Testis (tissue), 3 donors: ENCODE data around the gene ARPC5. TPM values are rescaled to one million over a fixed set of nuclear protein-coding genes. Genes with fewer than 3 reads are reported as not detected.

Experiments
- DNase-seq: peaks from one replicate; pipeline ENCODE4 v3.0.0-alpha.2; 2019
- H3K27ac ChIP-seq, 2 donors: fragments of 200-600 bp; sonication (generic); one replicate each; pipeline ENCODE4 v1.5.1; 2019
- H3K27me3 ChIP-seq: fragments of 200-600 bp; sonication (generic); one replicate; pipeline ENCODE4 v1.5.1; 2019
- H3K36me3 ChIP-seq: fragments of 200-600 bp; sonication (generic); one replicate; pipeline ENCODE4 v1.5.1; 2017; ENCODE audit warnings: low read depth; ENCODE audit errors: missing control alignments
- H3K4me1 ChIP-seq: fragments of 200-600 bp; sonication (generic); one replicate; pipeline ENCODE4 v1.5.1; 2019
- H3K4me3 ChIP-seq, 2 donors: fragments of 200-600 bp; sonication (generic); one replicate each; pipeline ENCODE4 v1.5.1; 2017 to 2019
- H3K9me3 ChIP-seq: fragments of 200-600 bp; sonication (generic); one replicate; pipeline ENCODE4 v1.5.1; 2017
- CTCF ChIP-seq, 3 experiments: fragments of 450-650 bp in 2 of 3; fragments of 200-600 bp in 1 of 3; sonication (generic) in 1 of 3; IDR thresholded peaks; one replicate each; pipeline ENCODE4 v1.5.1; 2016 to 2019; ENCODE audit warnings: antibody characterized with exemption in 3 of 3, mild to moderate bottlenecking in 2 of 3, moderate library complexity in 1 of 3
- POLR2A ChIP-seq: fragments of 450-650 bp; IDR thresholded peaks from one replicate; pipeline ENCODE4 v1.6.1; 2017; ENCODE audit warnings: antibody characterized with exemption, mild to moderate bottlenecking, moderate library complexity
- WGBS, 2 donors: methylation state at CpG; one replicate each; pipeline ENCODE4 v1.1.5; 2018; 5-methylcytosine and 5-hydroxymethylcytosine counted together
- intact Hi-C: fragments of 100-400 bp; cut with DNase I; formaldehyde crosslinking; loops from one replicate; pipeline ENCODE4 v1.15.1; 2023; ENCODE audit warnings: low total_unique reads
- polyA plus RNA-seq: library from polyadenylated mRNA; stranded (reverse); fragments of 350-450 nt; fragmentation: Illumina TruSeq; extraction: RNeasy Lipid Tissue Mini Kit (QIAGEN cat#74804); gene quantifications from one replicate; pipeline ENCODE4 v1.2.3, GENCODE V29; 2014; ENCODE audit warnings: low read depth, low replicate concordance; ENCODE audit not compliant: insufficient read depth
- total RNA-seq, 2 donors: library from RNA; depleted of rRNA; stranded (reverse); fragments of >200 nt; gene quantifications; one replicate each; pipeline ENCODE4 v1.2.3, GENCODE V29; 2016

Gene ARPC5
- total and polyA plus RNA-seq, 3 donors from 2014 or later: 55.8 to 136 (median 66.6) TPM

DNA sequence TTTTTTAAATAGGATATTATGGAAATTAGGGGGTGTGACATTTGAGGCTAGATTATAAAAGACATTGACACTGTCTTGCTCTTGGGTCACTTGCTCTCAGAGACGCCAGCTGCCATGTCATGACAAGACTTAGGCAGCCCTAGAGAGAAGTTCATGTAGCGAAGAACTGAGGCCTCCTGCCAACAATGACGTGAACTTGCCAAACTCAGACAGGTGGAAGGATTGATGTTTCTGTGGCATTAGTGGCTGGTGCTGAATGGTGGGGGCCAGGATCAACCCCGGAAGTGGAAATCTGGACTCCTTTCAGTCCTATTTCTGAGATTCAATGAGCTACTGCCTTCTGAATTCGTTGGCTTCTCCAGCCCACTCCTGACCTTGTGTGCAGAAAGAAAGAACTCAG, 60.0 kb downstream of the ARPC5 start:
- DNase-seq: no peak
- intact Hi-C loops: no loop called here
- Histone ChIP-seq H3K9me3 (no peaks in the 10 kb centered on the region), H3K27me3 (no peaks in the 10 kb centered on the region), H3K27ac (no peak overlapping the region), H3K4me3 (no peak overlapping the region), H3K36me3 (no peaks in the 10 kb centered on the region), H3K4me1 (no peaks in the 10 kb centered on the region)
- 64 to 75% methylated on average over 5 of the region's 5 CpGs for WGBS, 2 donors
- no peak for TF ChIP-seq CTCF (IDR thresholded peaks at IDR 0.05)
- TF ChIP-seq POLR2A: no peak

GRCh38 chr1:183572721-183573120, 62.9 kb downstream of the ARPC5 start:
- no peaks in the 10 kb centered on the region for H3K36me3 ChIP-seq
- no peaks in the 10 kb centered on the region for H3K27me3 ChIP-seq
- H3K4me1 ChIP-seq: no peaks in the 10 kb centered on the region
- H3K27ac ChIP-seq: no peak overlapping the region
- WGBS, 2 donors: 67 to 85% methylated on average over 1 of the region's 1 CpG
- intact Hi-C loops: no loop called here
- TF ChIP-seq POLR2A (no peak), CTCF (IDR thresholded peaks at IDR 0.05) (no peak)
- no peaks in the 10 kb centered on the region for H3K9me3 ChIP-seq
- DNase-seq: no peak
- H3K4me3 ChIP-seq: no peak overlapping the region

DNA sequence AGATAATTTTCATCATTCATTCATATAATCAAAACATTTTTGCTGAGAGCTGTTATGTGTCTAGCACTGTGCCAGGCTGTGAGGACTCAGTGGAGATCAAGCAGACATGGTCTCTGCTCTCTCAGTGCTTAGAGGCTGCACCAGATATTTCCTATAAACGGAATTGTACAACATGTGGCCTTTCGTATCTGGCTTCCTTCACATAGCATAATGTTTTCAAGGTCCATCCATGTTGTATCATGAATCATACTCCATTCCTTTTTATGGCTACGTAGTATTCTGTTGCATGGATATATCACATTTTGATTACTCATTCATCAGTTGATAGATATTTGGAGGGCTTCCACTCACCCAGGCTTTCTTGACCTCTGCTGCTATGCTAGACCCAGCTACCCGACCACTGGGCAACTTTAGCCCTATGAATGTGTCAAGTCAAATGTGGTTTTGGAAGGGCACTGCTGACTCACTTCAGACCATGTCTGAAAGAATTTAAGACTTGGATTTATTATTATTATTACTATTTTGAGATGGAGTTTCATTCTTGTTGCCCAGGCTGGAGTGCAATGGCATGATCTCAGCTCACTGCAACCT, 63.8 kb downstream of the ARPC5 start:
- no peaks in the 10 kb centered on the region for H3K36me3 ChIP-seq
- 84 to 91% methylated on average over 4 of the region's 4 CpGs for WGBS, 2 donors
- no peaks in the 10 kb centered on the region for H3K27me3 ChIP-seq
- no peak overlapping the region for H3K4me3 ChIP-seq
- no peaks in the 10 kb centered on the region for H3K9me3 ChIP-seq
- no peak for DNase-seq
- intact Hi-C loops: no loop called here
- H3K4me1 ChIP-seq: no peaks in the 10 kb centered on the region
- no peak overlapping the region for H3K27ac ChIP-seq
- no peak for TF ChIP-seq POLR2A
- no peak for TF ChIP-seq CTCF (IDR thresholded peaks at IDR 0.05)

Other genes starting within 250 kb of the ARPC5 start
- 10 to 100 TPM; 45.7 to 52.0 TPM for gene NMNAT2, start 217.4 kb downstream of the ARPC5 start, total RNA-seq
- gene NMNAT2, start 217.4 kb downstream of the ARPC5 start, polyA plus RNA-seq: 23.6 TPM
- gene SMG7, start 163.3 kb downstream of the ARPC5 start, total RNA-seq: 100 to 1,000 TPM; 109 to 139 TPM
- 157 TPM for gene SMG7, start 163.3 kb downstream of the ARPC5 start, polyA plus RNA-seq
- gene NCF2, start 45.3 kb downstream of the ARPC5 start, total RNA-seq: 1 to 10 TPM; 1.3 to 3.7 TPM
- gene NCF2, start 45.3 kb downstream of the ARPC5 start, polyA plus RNA-seq: 7.8 TPM
- gene APOBEC4, start 17.5 kb upstream of the ARPC5 start, total RNA-seq: 1 to 10 TPM; 4.9 to 5.0 TPM
- 23.7 TPM for gene APOBEC4, start 17.5 kb upstream of the ARPC5 start, polyA plus RNA-seq
- 10 to 100 TPM; 41.5 to 58.2 TPM for gene RGL1, start 169.3 kb upstream of the ARPC5 start, total RNA-seq
- 34.3 TPM for gene RGL1, start 169.3 kb upstream of the ARPC5 start, polyA plus RNA-seq